Measurements from ENCODE around the gene CAPN15. TPM values are rescaled to one million over a fixed set of nuclear protein-coding genes. Genes with fewer than 3 reads are reported as not detected.
"Not testable (repeated sequence)": the region's sequence is repeated elsewhere in the genome, so short reads cannot be mapped to it uniquely, and the experiment has no call there.

CAPN15 gene
- total RNA-seq, 4 donors from 2014 or later: 19.6 to 42.6 (median 29.0) TPM

- DNase-seq: no peak
- TF ChIP-seq POLR2A (IDR thresholded peaks at IDR 0.05) (no peak), CTCF (IDR thresholded peaks at IDR 0.05) (no peak)
- no peak overlapping the region for H3K27ac ChIP-seq
- H3K36me3 ChIP-seq: no peaks in the 10 kb centered on the region
- H3K4me3 ChIP-seq (replicated peaks in 1 of 3): no peak overlapping the region
- 90 to 95% methylated on average over 7 to 18 of the region's 18 CpGs for WGBS, 2 donors
- no peaks in the 10 kb centered on the region for H3K9me3 ChIP-seq
- no peaks in the 10 kb centered on the region for H3K27me3 ChIP-seq
- H3K4me1 ChIP-seq: peaks cover 40 to 47% of the 10 kb centered on the region in 2 donors
- intact Hi-C loops (cut with DNase I): no loop called here
These were observed 67.6 kb downstream of the CAPN15 start for GRCh38 chr16:595094-595528.

GRCh38 chr16:595942-596735, 68.6 kb downstream of the CAPN15 start:
- Histone ChIP-seq H3K4me3 (replicated peaks in 1 of 3) (no peak overlapping the region), H3K4me1 (peaks cover 32 to 40% of the 10 kb centered on the region in 2 donors), H3K27me3 (no peaks in the 10 kb centered on the region), H3K36me3 (no peaks in the 10 kb centered on the region), H3K27ac (no peak overlapping the region), H3K9me3 (no peaks in the 10 kb centered on the region)
- 91 to 95% methylated on average over 32 to 34 of the region's 34 CpGs for WGBS, 2 donors
- no peak for DNase-seq
- intact Hi-C loops (cut with DNase I): no loop called here
- TF ChIP-seq POLR2A (IDR thresholded peaks at IDR 0.05): no peak
- TF ChIP-seq CTCF (IDR thresholded peaks at IDR 0.05): no peak

GRCh38 chr16:596736-597060, 69.2 kb downstream of the CAPN15 start:
- no peaks in the 10 kb centered on the region for H3K27me3 ChIP-seq
- H3K4me3 ChIP-seq (replicated peaks in 1 of 3): no peak overlapping the region
- 94 to 96% methylated on average over 12 of the region's 12 CpGs for WGBS, 2 donors
- H3K4me1 ChIP-seq: peaks cover 26 to 34% of the 10 kb centered on the region in 2 donors
- DNase-seq: no peak
- H3K36me3 ChIP-seq: no peaks in the 10 kb centered on the region
- H3K27ac ChIP-seq: no peak overlapping the region
- H3K9me3 ChIP-seq: no peaks in the 10 kb centered on the region
- intact Hi-C loops (cut with DNase I): no loop called here
- TF ChIP-seq POLR2A (IDR thresholded peaks at IDR 0.05): no peak
- no peak for TF ChIP-seq CTCF (IDR thresholded peaks at IDR 0.05)

GRCh38 chr16:597655-598054, 70.1 kb downstream of the CAPN15 start:
- H3K36me3 ChIP-seq; H3K27me3 ChIP-seq; H3K9me3 ChIP-seq; intact Hi-C loops (cut with DNase I); DNase-seq; H3K27ac ChIP-seq; H3K4me3 ChIP-seq (replicated peaks in 1 of 3): not testable (repeated sequence)
- peaks cover 16 to 25% of the 10 kb centered on the region in 2 donors for H3K4me1 ChIP-seq
- 98 to 99% methylated on average over 7 of the region's 7 CpGs for WGBS, 2 donors

GRCh38 chr16:598823-599739, 71.6 kb downstream of the CAPN15 start:
- Histone ChIP-seq H3K36me3 (no peaks in the 10 kb centered on the region), H3K9me3 (no peaks in the 10 kb centered on the region), H3K4me1 (peaks cover 4 to 11% of the 10 kb centered on the region in 2 donors), H3K27ac (no peak overlapping the region), H3K4me3 (replicated peaks in 1 of 3) (no peak overlapping the region), H3K27me3 (no peaks in the 10 kb centered on the region)
- DNase-seq: no peak
- 95 to 98% methylated on average over 28 to 37 of the region's 43 CpGs for WGBS, 2 donors
- intact Hi-C loops (cut with DNase I): no loop called here
- no peak for TF ChIP-seq POLR2A (IDR thresholded peaks at IDR 0.05)
- TF ChIP-seq CTCF (IDR thresholded peaks at IDR 0.05): no peak

Data from thyroid gland (tissue), 4 donors.